Left renal pelvis (tissue), 4 donors: ENCODE data around the gene ANAPC13. TPM values are rescaled to one million over a fixed set of nuclear protein-coding genes. Genes with fewer than 3 reads are reported as not detected.

Experiments
- DNase-seq, 4 donors: peaks; one replicate each; pipeline ENCODE4 v3.0.0-alpha.2; 2013; ENCODE audit warnings: low read depth in 4 of 4, low spot score in 3 of 4
- polyA plus RNA-seq, 4 donors: library from polyadenylated mRNA; unstranded; fragments of 120-200 nt; gene quantifications; one replicate each; pipeline ENCODE4 v1.2.1, GENCODE V29; 2013; ENCODE audit not compliant: insufficient read length in 4 of 4

Gene ANAPC13
- polyA plus RNA-seq, 4 donors = 113 to 156 (median 125) TPM

- no peak for DNase-seq
Observed at GRCh38 chr3:134457376-134458074, 28.3 kb downstream of the ANAPC13 start.

DNA sequence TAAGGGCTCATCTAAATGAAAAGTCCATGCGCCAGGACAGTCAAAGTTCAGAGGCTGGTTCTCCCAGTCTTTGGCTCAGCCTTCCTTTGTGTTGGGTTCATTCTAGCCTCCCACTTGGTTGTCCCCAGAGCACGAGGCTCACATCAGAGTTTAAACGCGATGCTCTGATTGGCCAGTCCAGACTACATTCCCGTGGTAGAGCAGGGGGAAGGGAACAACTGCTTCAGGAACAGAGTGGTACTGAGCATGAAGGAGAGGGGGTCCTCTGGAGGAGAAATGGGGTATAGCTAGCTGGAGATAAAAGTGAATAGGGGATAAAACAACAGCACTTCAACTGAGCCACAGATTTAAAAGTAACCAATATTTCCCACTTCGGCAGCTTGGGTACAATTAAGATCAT, 32.2 kb downstream of the ANAPC13 start:
- DNase-seq = no peak

GRCh38 chr3:134449951-134450350, 35.8 kb downstream of the ANAPC13 start:
- no peak for DNase-seq

DNA sequence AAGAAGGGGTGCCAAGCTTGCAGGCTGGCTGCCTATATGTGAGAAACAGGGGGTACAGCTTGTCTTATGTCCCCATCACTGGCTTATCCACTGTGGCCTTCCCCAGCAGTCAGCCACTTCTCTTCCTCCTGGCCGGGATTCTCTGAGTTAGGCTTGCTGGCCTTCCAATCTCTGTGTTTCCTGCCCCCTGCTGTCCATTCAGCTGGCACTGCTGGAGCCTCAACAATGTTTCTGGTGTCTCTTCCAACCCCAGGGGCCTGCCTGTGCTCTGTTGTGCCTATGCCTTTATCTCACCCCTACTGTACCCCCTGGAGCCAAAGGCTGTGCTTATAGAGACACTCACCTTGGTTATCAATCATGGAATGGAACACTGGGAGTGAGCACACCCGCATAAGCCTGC, 36.5 kb downstream of the ANAPC13 start:
- no peak for DNase-seq

GRCh38 chr3:134448664-134449063, 37.1 kb downstream of the ANAPC13 start:
- DNase-seq = no peak

DNA sequence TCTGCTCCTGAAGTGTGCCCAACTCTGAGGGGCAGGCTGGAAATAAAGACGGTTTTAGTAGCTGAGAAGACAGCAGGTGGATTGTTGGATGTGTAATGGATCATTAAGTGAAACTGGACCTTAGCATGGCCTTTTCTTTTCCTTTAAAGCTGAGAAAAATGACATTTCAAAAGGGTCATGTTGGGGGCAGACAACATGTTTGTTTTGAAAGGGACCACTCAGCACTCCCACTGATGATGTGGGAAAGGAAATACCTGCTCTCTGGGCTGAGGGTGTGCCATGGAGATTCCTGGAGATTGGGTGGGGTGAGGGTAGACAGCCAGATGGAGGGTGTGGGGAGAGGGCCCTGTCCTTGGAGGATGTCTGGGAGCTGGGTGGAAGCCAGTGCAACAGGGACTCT, 38.4 kb downstream of the ANAPC13 start:
- DNase-seq = no peak

GRCh38 chr3:134446800-134447199, 39.0 kb downstream of the ANAPC13 start:
- DNase-seq = no peak

DNA sequence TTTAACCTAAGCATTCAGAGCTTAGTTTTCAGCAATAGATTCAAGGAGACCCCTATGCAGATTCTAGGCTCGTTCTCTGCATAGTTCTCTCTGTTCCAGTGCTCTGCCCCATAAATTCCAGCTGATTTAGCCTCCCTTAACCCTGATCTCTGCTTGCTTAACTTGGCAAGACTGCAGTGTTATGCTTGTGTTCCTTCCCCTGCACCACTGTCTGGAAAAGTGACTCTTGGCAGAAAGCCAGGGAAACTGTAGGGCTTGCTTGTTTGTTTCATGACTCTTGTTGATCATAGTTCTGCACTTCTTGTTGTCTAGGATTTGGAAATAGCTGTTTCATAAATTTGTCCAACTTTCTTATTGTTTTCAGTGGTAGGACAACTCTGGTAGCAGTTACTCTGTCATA, 40.1 kb downstream of the ANAPC13 start:
- DNase-seq = peak in 1 of 4 donors; percentile 66

GRCh38 chr3:134445095-134445494, 40.7 kb downstream of the ANAPC13 start:
- no peak for DNase-seq

DNA sequence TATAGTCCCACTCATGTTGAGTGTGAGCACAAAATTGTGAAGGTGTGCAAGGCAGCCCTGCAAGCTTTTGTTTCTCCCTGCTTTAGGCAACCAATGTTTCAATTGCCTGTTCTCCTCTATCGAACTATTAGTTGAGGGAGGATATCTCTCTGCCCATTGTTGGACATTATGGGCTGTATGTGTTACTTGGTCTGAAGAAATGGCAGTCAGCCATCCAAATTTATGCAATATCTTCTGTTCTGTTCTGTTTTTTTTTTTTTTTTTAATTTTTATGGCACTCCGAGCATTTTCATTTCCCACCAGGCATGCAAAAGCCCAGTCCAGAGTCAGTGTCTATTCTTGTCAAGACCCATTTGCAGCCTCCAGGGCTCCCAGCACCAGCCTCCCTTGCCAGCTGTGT, 44.0 kb downstream of the ANAPC13 start:
- DNase-seq = no peak

- no peak for DNase-seq
Observed at GRCh38 chr3:134441321-134441720, 44.5 kb downstream of the ANAPC13 start.

- no peak for DNase-seq
Observed at GRCh38 chr3:134437211-134437752, 48.5 kb downstream of the ANAPC13 start.

DNA sequence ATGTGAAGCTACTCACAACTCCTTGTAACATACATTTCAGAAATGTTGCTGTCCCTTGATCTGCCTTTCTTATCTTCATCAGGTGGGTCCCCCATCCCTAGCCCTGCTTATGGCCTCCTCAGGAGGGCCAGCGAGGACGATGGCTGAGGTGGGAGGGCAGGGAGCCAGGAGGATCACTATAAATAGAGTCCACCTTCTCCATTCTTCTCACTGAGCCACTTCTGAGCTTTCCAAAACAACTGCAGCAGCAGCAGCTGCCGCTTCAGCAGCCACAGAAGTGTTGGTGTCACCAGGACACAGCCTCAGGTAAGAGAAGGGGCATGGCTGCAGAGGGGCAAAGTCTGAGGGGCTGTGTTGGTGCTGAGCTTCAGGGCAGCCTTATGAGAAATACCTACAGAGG, 53.5 kb downstream of the ANAPC13 start:
- DNase-seq = no peak

GRCh38 chr3:134430950-134431445, 54.8 kb downstream of the ANAPC13 start:
- DNase-seq = no peak

GRCh38 chr3:134430174-134430573, 55.6 kb downstream of the ANAPC13 start:
- no peak for DNase-seq

- no peak for DNase-seq
Observed at GRCh38 chr3:134428401-134428800, 57.4 kb downstream of the ANAPC13 start.

Other genes with a start within 250 kb of the ANAPC13 start
- 100 to 1,000 TPM in 2 of 4 donors, 10 to 100 TPM in 2; 92.0 to 106 (median 98.8) TPM for gene RYK, start 235.1 kb downstream of the ANAPC13 start, polyA plus RNA-seq
- 100 to 1,000 TPM in 1 of 4 donors, 10 to 100 TPM in 3; 80.3 to 104 (median 88.3) TPM for gene AMOTL2, start 111.5 kb downstream of the ANAPC13 start, polyA plus RNA-seq
- gene CEP63, start 72 bp upstream of the ANAPC13 start, polyA plus RNA-seq = 10 to 100 TPM; 24.9 to 36.5 (median 33.5) TPM
- 1 to 10 TPM in 2 of 4 donors, under 1 TPM in 2; 0.61 to 1.5 (median 1.1) TPM for gene KY, start 165.0 kb upstream of the ANAPC13 start, polyA plus RNA-seq